Eye (tissue), 1 donor: ENCODE measurements around the gene RNGTT.

Source experiments
- DNase-seq: peaks from one replicate; pipeline ENCODE4 v3.0.0-alpha.2; 2015

Gene RNGTT

DNA sequence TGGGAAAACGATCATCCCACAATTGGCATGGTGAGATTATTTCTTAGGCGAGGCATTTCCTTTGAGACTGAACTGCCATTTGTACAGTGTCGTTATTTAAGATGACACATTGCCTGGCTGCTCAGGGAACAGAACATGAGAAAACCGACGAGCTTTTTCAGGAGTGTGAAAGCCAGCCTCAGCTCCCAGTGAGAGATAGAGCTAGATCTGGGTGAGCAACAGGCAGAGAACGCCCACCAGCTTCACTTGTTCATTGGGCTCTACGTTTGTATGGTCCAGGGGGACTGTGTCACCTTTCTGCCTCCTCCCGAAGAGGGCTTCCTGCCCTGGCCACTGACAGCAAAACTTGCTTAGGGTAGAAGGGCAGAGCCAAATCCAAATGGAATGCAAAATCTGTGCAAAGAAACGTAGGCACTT is 378.1 kb downstream of the RNGTT start:
- no peak for DNase-seq

DNA sequence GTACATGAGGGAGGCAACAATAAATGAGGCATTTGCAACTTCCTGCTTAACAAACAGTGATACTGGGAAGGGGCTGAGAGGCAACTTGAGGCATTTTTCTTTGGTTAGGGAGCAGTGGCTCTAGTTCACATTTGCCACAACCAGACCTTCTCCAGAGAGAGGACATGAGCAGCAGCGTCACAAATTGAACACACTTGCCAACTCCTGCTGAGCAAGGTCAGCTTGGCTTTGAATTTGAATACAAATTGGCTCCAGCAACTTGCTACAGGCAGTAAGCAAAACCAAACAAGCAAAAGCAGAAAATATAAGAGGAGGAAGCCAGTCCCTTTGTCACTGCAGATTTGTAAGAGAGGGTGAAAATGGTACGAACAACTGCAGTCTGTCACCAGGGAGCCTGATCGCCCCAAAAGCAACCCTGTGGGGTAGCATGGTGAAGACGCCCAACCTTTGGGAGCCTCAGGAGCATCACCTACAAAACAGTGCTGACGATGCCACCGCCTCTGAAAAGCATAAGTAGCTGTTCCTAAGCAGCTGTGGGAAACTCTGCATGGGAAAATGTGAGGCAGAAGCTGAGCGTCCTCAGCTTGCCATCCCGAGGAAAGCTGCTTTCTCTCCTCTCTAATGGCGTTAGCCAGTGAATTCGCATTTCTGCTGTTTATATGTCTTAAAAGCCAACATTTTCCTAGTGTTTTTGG is 378.7 kb downstream of the RNGTT start:
- no peak for DNase-seq

DNA sequence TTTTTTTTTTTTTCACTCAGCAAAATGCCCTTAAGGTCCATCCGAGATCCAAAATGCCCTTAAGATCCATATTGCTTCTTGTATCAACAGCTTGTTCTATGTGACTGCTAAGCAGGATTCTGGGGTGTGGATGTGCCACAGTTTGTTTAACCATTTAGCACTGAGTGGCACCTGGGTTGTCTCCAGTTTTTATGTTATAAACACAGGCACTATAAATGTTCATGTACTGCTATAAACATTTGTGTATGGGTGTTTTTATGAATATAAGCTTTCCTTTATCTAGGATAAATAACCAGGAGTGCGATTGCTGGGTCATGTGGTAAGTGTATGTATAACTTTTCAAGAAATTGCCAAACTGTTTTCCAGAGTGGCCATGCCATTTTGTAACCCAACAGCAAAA is 386.0 kb downstream of the RNGTT start:
- no peak for DNase-seq

DNA sequence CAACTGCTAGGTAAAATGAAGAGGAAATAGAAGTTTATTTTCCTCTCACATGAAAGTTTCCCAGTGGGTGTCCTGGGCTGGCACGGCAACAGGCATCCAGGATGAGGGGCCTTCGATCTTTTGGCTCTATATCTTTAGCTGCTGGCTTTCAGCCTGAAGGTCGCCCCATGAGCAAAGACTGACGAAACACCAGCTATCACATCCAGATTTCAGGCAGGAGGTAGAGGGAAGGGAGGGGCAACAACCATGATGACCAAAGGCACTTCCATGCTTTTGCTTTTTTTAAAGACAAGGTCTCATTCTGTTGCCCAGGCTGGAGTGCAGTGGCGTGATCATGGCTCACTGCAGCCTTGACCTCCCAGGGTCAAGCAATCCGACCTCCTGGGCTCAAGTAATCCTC is 387.9 kb downstream of the RNGTT start:
- no peak for DNase-seq

DNA sequence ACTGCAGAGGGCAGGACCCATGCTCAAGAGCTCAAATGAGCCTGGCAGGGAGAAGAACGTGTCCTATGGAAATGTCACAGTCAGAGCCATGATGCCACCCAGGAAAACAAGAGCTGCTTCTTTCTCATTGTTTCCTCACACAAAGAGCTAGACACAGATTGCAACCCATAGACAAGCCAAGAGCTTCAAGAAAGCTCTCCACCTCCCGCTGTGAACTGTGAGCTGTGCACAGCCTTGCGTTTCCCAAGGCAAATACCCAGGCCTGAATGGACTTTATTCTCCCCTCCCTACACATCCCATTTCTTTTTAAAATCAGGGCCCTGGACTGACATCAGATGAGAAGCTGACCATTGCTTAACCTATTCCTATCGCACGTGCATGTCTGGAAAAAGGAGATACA is 388.8 kb downstream of the RNGTT start:
- peak; percentile 62 for DNase-seq

DNA sequence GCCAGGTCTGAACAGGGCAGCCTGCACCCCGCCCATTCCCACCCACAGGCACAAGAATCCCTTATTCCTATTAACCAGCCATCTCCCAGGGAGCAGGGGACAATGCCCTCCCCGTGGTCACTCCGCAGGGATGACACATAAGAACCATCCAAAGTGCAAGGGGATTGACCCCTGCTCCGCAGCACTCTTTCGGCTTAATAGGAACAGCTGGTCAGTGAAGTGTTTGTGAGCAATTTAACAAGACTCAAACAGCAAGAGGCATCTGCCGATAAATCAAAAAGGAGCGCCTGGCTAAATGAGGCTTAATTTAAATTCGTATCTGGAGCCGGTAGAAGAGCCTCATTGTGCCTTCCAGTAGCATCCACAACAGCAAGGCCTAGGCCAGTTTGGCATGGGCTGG is 389.4 kb downstream of the RNGTT start:
- peak; percentile 79 for DNase-seq

DNA sequence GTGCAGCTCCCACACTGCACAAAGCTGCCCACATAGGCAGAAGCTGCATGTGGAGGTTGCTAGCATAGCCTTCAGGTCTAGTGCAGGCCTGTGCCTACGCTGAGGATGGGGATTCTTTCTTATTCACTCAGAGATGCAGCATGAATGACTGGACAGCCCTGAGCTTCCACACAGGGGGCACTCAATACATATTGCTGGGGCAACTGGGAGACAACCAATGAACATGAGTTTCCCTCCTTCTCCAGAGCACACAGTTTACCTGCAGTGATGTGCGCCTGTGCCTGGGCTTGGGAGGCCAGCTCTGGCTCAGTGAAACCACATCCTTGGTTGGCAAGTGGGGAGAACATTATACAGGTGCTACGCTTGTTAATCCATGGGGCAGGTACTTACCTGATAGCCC is 389.9 kb downstream of the RNGTT start:
- peak; percentile 22 for DNase-seq

DNA sequence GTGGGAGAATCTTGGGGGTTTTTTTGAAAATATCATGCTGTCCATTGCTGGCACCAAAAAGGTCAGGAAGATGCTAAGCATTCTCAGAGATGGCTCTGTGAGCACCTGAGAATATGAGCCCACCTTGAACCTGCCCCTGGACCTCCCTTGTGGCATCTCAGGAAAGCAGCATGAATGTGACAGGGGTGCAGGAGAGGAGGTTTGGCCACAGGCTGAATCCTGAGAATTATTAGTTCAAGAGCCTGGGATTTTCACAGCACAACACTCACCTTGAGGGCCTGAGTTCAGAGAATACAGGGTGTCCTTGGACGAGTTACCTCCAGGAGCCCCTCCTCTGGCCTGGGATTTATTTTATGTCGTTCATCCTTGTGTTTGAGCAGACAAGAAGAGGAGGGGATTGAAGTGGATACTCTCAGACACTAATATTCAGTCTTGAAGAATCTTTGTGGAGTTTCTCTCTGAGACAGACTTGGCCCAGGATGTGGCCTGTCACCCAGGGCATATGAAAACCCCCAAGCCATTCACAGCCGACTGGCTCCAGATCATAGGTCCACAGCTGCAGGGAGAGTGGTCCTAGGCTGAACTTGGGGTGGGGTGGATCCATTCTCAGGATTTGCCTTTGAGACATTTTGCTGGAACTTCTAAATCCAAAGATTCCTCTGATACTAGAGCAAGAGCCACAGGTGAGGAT is 390.8 kb downstream of the RNGTT start:
- DNase-seq: no peak

DNA sequence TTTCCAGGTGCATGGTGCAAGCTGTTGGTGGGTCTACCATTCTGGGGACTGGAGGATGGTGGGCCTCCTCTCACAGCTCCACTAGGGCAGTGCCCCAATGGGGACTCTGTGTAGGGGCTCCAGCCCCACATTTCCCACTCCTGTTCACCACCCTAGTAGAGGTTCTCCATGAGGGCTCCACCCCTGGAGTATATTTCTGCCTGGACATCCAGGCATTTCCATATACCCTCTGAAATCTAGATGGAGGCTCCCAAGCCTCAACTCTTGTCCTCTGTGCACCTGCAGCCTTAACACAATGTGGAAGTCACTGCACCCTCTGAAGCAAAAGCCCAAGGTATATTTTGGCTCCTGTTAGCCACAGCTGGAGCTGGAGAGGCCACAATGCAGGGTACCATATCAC is 393.5 kb downstream of the RNGTT start:
- no peak for DNase-seq

DNA sequence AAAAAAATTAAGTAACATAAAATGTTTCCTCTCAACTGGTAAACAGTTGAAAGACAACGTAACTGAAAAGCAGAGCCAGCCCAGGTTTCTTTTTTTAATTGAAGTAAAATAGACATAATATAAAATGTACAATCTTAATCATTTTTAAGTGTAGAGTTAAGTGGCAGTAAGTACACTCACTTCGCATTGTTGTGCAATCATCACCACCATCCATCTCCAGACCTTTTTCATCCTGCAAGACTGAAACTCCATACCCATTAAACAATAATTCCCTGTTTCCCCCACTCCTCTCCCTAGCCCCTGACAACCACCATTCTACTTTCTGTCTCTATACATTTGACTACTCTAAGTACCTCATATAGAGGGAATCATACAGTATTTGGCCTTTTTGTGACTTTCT is 395.7 kb downstream of the RNGTT start:
- DNase-seq: no peak

DNA sequence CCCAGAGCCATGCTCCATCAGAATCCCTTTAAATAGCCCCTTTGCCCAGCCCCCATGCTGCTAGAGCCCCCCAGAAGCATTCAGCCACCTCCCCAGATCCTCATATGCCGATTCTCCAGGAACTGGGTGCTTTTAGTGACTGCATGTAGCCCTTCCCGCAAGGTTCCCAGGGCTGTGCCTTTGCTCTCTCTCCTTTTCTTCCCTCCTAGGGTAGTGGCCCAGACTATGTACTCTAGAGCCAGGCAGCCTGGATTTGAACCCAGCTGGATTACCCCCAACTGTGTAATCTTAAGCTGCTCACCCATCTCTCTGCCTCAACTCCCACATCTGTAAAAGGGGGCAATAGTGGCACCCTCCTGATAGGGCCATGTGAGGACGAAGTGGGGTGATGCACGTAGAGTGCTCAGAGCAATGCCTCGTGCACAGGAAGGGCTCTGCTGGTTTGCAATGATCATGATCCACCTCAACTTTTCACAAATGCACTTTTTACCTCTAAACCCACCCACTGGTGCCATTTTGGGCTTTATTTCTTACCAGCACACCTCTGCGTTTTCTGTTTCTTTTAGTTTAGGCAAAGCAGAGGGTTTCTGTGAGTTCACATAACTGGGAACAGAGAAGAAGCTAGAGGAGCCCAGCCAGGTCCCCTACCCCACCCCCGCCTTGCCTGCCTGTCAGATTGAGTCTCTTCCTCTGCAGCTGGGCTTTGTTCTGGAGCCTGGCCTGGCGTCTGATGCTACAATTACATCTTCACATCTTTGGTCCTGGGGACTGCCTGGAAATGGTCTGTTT is 396.5 kb downstream of the RNGTT start:
- DNase-seq: peak; percentile 60

DNA sequence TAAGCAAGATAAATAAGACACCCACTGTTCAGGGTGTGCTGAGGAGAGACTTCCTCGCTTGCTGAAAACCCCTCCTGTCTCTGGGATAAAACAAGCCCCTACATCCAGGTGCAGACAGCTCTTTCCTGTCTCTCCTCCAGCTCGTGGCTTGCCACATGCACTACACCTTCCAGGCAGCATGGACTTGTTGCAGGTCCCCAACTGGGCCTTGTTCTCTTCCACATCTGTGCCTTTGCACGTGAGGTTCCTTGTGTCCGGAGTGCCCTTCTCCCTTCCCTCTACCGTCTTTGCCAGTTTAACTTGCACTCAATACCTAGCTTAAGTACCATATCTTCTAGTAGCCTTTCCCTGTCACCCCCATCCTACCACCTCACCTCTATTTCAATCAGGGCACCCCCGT is 397.6 kb downstream of the RNGTT start:
- DNase-seq: no peak

DNA sequence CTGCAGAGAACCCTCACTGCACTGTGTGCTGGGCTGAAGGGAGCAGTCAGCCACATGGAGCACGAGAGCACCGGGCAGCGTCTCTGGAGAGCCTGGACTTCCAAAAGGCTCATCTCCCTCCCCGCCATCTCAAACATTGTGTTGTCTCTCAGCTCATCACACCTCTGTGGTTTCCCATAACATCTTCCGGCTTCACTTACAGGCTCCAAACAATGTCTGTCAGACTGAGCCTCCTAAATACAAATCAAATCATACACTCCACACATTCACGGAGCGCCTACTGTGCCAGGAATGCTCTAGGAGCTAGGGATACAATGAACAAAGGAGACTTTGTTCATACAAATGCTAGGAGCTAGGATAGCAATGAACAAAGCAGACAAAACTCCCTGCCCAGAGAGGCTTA is 398.0 kb downstream of the RNGTT start:
- peak; percentile 74 for DNase-seq

DNA sequence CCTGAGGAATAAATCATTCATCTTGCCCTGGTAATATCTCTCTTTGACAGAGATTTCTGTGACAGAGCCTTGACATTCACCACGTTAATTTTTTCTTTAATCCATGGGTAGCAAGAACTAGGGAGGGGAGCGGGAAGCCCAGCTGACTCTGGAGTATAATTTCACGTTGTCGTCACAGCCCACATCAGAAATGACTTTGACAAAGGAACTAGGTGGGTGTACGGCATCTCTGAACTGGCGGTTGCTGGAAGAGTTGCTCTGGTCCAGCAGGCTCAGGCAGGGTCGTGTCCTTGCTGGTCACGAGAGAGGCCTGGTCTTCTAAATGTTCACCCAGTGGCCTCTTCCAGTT is 400.2 kb downstream of the RNGTT start:
- DNase-seq: no peak

DNA sequence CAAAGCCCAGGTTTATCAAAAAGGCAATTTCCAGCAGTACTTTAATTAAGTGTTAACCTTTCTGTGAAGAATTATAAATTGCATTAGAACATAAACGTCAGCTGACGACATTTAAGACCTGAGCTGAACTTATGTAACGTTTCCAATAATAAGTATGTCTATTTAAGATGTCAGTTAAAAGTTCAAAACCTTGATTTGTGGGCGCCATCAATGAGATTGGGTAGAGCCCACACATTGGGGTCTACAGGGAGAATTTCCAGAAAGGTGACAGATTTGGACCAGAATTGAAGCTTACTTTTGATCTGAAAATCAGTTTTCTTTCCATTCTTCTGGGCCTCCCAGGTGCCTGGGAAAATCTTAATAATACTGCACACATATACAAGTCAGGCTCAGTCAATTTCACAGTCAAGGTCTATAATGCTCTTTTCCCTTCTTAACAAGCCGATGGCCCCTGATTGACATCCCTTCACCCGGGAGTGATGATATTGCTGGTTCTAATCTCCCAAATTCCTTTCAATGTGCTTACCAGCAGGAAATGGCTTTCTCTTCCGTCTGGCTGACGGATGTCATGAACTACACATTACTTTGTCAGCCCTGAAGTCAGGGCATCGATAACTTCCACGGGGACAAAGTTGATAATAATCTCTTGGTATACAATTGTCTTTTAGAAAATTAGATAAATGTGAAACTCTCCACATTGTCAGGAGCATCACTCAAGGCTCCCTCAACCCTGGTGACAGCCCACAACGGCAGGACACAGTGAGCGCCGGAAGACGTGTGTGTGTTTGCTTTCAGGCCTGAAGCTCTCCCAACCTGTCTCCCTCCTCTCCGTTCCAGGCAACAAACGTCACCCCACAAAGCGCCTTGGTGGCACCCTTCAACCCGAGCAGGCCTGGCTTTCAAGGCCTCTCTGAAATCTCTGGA is 400.8 kb downstream of the RNGTT start:
- DNase-seq: no peak

DNA sequence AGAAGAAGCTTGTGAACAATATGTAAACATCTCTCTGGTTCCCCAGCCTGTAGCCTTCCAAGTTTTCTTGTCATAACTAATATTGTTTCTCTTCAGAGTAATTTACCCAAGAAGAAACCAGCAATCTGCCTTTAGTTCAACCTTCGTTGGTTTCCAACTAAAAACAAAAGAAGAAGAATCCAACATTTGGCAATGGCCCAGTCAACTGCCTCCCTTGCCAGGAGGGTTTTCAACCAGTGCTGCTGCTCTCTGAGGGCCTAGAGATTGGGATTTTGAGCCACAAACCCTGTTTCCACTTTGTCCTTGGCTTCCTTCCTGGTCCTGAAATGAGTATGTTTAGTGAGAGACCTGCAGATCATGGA is 401.5 kb downstream of the RNGTT start:
- peak; percentile 80 for DNase-seq

DNA sequence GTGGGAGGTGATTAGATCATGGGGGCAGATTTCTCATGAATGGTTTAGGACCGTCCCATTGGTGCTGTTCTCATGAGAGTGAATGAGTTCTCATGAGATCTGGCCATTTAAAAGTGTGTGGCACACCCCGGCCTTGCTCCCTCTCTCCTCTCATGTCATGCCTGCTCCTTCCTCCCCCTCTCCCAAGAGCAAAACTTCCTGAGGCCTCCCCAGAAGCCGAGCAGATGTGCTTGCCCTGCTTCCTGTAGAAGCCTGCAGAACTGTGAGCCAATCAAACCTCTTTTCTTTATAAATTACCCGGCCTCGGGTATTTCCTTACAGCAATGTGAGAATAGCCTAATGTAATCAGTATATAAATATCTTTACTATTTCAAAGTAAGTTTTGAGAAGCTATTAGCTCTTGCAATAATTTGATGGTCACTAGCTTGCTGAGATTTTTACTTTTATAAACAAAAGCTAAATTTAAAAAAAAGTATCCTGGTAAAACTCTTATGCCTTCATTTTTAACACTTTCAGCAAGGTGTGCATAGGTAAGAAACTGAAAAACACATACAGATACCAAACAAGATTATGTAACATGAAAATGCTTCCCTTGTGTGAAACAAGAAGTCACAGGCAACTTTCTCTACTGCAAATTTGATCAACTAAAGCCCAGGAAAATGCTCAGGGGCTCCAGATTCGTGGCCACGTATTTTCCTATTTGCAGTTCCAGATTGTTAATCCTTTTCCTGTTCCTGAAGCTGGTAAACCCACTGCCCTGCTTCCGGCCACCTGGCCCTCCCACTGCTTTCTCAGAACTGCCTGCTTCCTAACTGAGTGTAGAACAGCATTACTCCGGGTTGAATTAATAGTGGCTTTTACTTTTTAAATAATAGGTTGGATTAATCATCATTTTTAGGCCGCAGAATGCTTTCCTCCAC is 402.1 kb downstream of the RNGTT start:
- no peak for DNase-seq
